IMR-90 (cell line): ENCODE measurements around the gene SLC9B1. TPM values are rescaled to one million over a fixed set of nuclear protein-coding genes. Genes with fewer than 3 reads are reported as not detected.

Source experiments
- ATAC-seq: fragments of 200-7000 bp; cut with Tn5 transposase; 2 replicates; pipeline ENCODE4 v1.9.1; 2020; ENCODE audit warnings: low read depth, mild to moderate bottlenecking, moderate library complexity
- BruUV-seq: library from RNA; stranded (reverse); fragments of 400-500 nt; replicated peaks from 2 replicates; lab custom pipeline; 2021; lab: Mats Ljungman, UMichigan
- CTCF ChIA-PET: fragments of 300-600 bp; formaldehyde crosslinking; extraction: SDS; loops from one replicate; lab custom pipeline; 2021; ENCODE audit warnings: antibody characterized with exemption; lab: Yijun Ruan, JAX
- POLR2A ChIA-PET: fragments of 300-600 bp; sonication (Branson Sonifier 250); formaldehyde crosslinking; loops from one replicate; lab custom pipeline; 2022; ENCODE audit warnings: antibody characterized with exemption; ENCODE audit not compliant: unreplicated experiment; lab: Charles Lee
- DNase-seq: peaks from one replicate; pipeline ENCODE4 v3.0.0; 2013
- H2AFZ ChIP-seq: replicated peaks from 2 replicates; pipeline ENCODE3; 2013; ENCODE audit warnings: low read length, mild to moderate bottlenecking; ENCODE audit not compliant: poor library complexity
- H2AK5ac ChIP-seq: 2 replicates; pipeline ENCODE4 v1.6.1; 2013; ENCODE audit warnings: low read depth, low read length, inconsistent platforms
- H2AK9ac ChIP-seq: replicated peaks from 2 replicates; pipeline ENCODE3; 2013; ENCODE audit warnings: mild to moderate bottlenecking, low read depth, low read length, moderate library complexity; ENCODE audit not compliant: poor library complexity
- H2BK120ac ChIP-seq: 2 replicates; pipeline ENCODE4 v1.6.1; 2013; ENCODE audit warnings: low read depth, low read length, inconsistent platforms
- H2BK15ac ChIP-seq: 3 replicates; pipeline ENCODE4 v1.6.1; 2013; ENCODE audit warnings: low read depth, low read length, inconsistent platforms
- H2BK20ac ChIP-seq: 2 replicates; pipeline ENCODE4 v1.6.1; 2013; ENCODE audit warnings: low read depth, mild to moderate bottlenecking, inconsistent platforms, low read length, moderate library complexity
- H2BK5ac ChIP-seq: 2 replicates; pipeline ENCODE4 v1.6.1; 2013; ENCODE audit warnings: mild to moderate bottlenecking, low read depth, low read length, inconsistent platforms; ENCODE audit not compliant: poor library complexity, severe bottlenecking
- H3K14ac ChIP-seq: replicated peaks from 2 replicates; pipeline ENCODE4 v1.6.1; 2013; ENCODE audit warnings: low read depth, low read length, inconsistent platforms
- H3K18ac ChIP-seq: 2 replicates; pipeline ENCODE4 v1.6.1; 2013; ENCODE audit warnings: low read depth, low read length, control low read depth
- H3K23ac ChIP-seq: 2 replicates; pipeline ENCODE4 v1.6.1; 2013; ENCODE audit warnings: low read depth, low read length, inconsistent platforms
- H3K27ac ChIP-seq: 2 replicates; pipeline ENCODE4 v1.5.1; 2013; ENCODE audit warnings: mild to moderate bottlenecking, control low read depth, low read length; ENCODE audit not compliant: insufficient read depth
- H3K27me3 ChIP-seq: 2 replicates; pipeline ENCODE4 v1.6.1; 2013; ENCODE audit warnings: low read length; ENCODE audit not compliant: control insufficient read depth, insufficient read depth
- H3K36me3 ChIP-seq: 2 replicates; pipeline ENCODE4 v1.6.1; 2013; ENCODE audit warnings: low read length, mixed read lengths; ENCODE audit not compliant: control insufficient read depth, insufficient read depth
- H3K4ac ChIP-seq: 2 replicates; pipeline ENCODE4 v1.6.1; 2013; ENCODE audit warnings: low read depth, low read length, inconsistent platforms
- H3K4me1 ChIP-seq: 2 replicates; pipeline ENCODE4 v1.6.1; 2013; ENCODE audit warnings: low read length, mixed read lengths; ENCODE audit not compliant: control insufficient read depth, insufficient read depth
- H3K4me2 ChIP-seq: 2 replicates; pipeline ENCODE4 v1.6.1; 2013; ENCODE audit warnings: low read depth, mild to moderate bottlenecking, control low read depth, low read length, moderate library complexity
- H3K4me3 ChIP-seq: 2 replicates; pipeline ENCODE4 v1.5.1; 2013; ENCODE audit warnings: low read depth, mild to moderate bottlenecking, control low read depth, low read length, moderate library complexity; ENCODE audit not compliant: insufficient read depth
- H3K56ac ChIP-seq: 2 replicates; pipeline ENCODE4 v1.6.1; 2013; ENCODE audit warnings: low read length, inconsistent platforms; ENCODE audit not compliant: insufficient read depth; ENCODE audit errors: extremely low read depth
- H3K79me1 ChIP-seq, 2 experiments: 2 replicates each; pipeline ENCODE4 v1.6.1; 2013; ENCODE audit warnings: low read length in 2 of 2, inconsistent platforms in 1 of 2, low read depth in 1 of 2
- H3K9ac ChIP-seq: 2 replicates; pipeline ENCODE4 v1.6.1; 2013; ENCODE audit warnings: low read depth, low read length, control low read depth
- H3K9me1 ChIP-seq: 2 replicates; pipeline ENCODE4 v1.6.1; 2013; ENCODE audit warnings: low read length, inconsistent platforms; ENCODE audit not compliant: insufficient read depth
- H3K9me3 ChIP-seq: 2 replicates; pipeline ENCODE4 v1.6.1; 2013; ENCODE audit warnings: low read length; ENCODE audit not compliant: control insufficient read depth, insufficient read depth
- H4K20me1 ChIP-seq: 2 replicates; pipeline ENCODE4 v1.6.1; 2013; ENCODE audit warnings: low read length, inconsistent platforms; ENCODE audit not compliant: insufficient read depth
- H4K5ac ChIP-seq: 2 replicates; pipeline ENCODE4 v1.6.1; 2013; ENCODE audit warnings: mild to moderate bottlenecking, low read depth, low read length, control low read depth
- H4K8ac ChIP-seq, 2 experiments: 2 replicates each; pipeline ENCODE4 v1.6.1; 2013; ENCODE audit warnings: low read depth in 2 of 2, low read length in 2 of 2, control low read depth in 1 of 2, inconsistent platforms in 1 of 2
- H4K91ac ChIP-seq: 2 replicates; pipeline ENCODE4 v1.6.1; 2013; ENCODE audit warnings: low read depth, low read length, inconsistent platforms; ENCODE audit not compliant: insufficient read depth
- FOS ChIP-seq: fragments of 150-350 bp; IDR thresholded peaks from 2 replicates; pipeline ENCODE4 v1.6.1; 2016; ENCODE audit warnings: low read depth, low read length
- MAFK ChIP-seq: IDR thresholded peaks from 2 replicates; pipeline ENCODE4 v1.6.1; 2012; ENCODE audit warnings: low read depth, low read length, improper control_type of control experiment
- MXI1 ChIP-seq: IDR thresholded peaks from 2 replicates; pipeline ENCODE4 v1.6.1; 2012; ENCODE audit warnings: low read depth, mild to moderate bottlenecking, low read length, moderate library complexity, borderline replicate concordance
- POLR2A ChIP-seq: IDR thresholded peaks from 2 replicates; pipeline ENCODE4 v1.6.1; 2012; ENCODE audit warnings: mild to moderate bottlenecking, low read depth, low read length
- RAD21 ChIP-seq: IDR thresholded peaks from 2 replicates; pipeline ENCODE4 v1.6.1; 2012; ENCODE audit warnings: low read length, improper control_type of control experiment
- WGBS, 2 experiments: methylation state at CpG; one replicate each; pipeline versions ENCODE4 v1.1.5 to v1.1.7; 2013; ENCODE audit warnings: missing lambda C conversion rate in 2 of 2; ENCODE audit not compliant: insufficient read length in 1 of 2; ENCODE audit errors: extremely low coverage in 2 of 2; 5-methylcytosine and 5-hydroxymethylcytosine counted together
- dilution Hi-C: fragments of 300-500 bp; cut with HindIII; formaldehyde crosslinking; loops from one replicate; pipeline ENCODE4 v1.14.3; 2018; ENCODE audit warnings: low sequenced_read_pairs; ENCODE audit not compliant: unreplicated experiment
- in situ Hi-C: fragments of 300-500 bp; cut with MboI; formaldehyde crosslinking; loops from 3 replicates; pipeline ENCODE4 v1.14.3; 2019; ENCODE audit warnings: low sequenced_read_pairs, inconsistent platforms, mixed read lengths
- intact Hi-C: fragments of 100-400 bp; cut with micrococcal nuclease; formaldehyde crosslinking; loops from 2 replicates; pipeline ENCODE4 v1.10.0; 2022
- polyA plus RNA-seq, 3 experiments: library from polyadenylated mRNA; depleted of rRNA; stranded (reverse); fragments of >200 nt; gene quantifications; 2 replicates each; pipeline ENCODE4 v1.2.3, GENCODE V29; 2012; ENCODE audit warnings: low replicate concordance in 1 of 3
- total RNA-seq: library from RNA; depleted of rRNA; stranded (reverse); fragments of >200 nt; gene quantifications from 2 replicates; pipeline ENCODE4 v1.2.3, GENCODE V29; 2012
- TF ChIP-seq, protein P1 (sequence below): fragments of 150-350 bp; IDR thresholded peaks from 2 replicates; pipeline ENCODE4 v1.6.1; 2016; ENCODE audit warnings: low read depth, mild to moderate bottlenecking, low read length, moderate library complexity, borderline replicate concordance

Gene SLC9B1
- total and polyA plus RNA-seq, 2 of the 4 experiments (the other 2 are of a cell fraction): 0.07 to 0.18 TPM

DNA sequence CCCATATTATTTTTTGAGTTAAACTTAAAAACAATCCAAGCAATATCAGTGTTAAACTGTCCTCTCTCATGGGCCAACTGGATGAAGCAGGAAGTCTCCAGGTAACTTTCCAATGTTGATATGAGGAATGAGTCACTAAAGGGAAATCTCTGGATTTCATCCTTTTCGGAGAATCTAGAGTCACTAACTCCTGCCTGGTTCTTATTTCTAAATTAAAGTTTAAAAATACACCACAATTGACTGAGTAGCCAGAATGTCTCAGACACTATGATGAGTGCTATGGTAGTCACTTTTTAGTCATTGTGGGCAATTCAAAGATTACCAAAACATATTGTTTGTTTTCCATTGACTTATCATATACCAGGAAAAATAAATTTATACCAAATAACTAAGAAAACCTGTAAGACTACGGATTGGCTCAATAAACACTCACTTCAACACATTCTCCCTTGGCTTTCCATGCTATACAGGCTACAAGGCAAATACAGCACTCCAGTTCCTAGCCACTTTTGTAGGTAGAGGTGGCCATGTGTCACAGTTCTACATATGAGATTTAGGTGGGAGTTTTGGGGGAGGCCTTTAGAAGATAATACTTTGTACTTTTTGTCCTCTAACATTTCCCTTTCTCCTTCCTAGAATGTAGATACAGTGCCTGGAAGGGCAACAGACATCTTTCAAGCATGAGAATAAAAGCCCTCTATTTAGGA is 48.5 kb upstream of the SLC9B1 start:
- Histone ChIP-seq H2BK15ac (no peak overlapping the region), H3K9ac (no peak overlapping the region), H3K4me3 (no peak overlapping the region), H4K91ac (no peak overlapping the region), H2AFZ (no peak overlapping the region), H3K27me3 (no peaks in the 10 kb centered on the region), H3K14ac (no peak overlapping the region), H3K4me1 (peaks cover 2% of the 10 kb centered on the region; the same call in 1 of the 2 replicates), H3K9me3 (no peaks in the 10 kb centered on the region), H2AK5ac (no peak overlapping the region), H4K5ac (no peak overlapping the region), H2BK20ac (no peak overlapping the region), H3K36me3 (no peaks in the 10 kb centered on the region; the same call in 1 of the 2 replicates), H2BK120ac (no peak overlapping the region), H3K4ac (no peak overlapping the region), H4K20me1 (no peaks in the 10 kb centered on the region), H3K27ac (no peak overlapping the region), H3K18ac (no peak overlapping the region), H3K56ac (no peak overlapping the region), H3K79me1 (peaks cover 3 to 8% of the 10 kb centered on the region in 2 experiments; a peak in 3 of 4 replicates), H2AK9ac (no peak overlapping the region), H3K23ac (no peak overlapping the region), H3K4me2 (no peak overlapping the region), H3K9me1 (no peaks in the 10 kb centered on the region; the same call in 1 of the 2 replicates), H4K8ac (no peak overlapping the region), H2BK5ac (no peak overlapping the region)
- in situ Hi-C loops: no loop called here
- BruUV-seq: no TSS peak
- no peak for TF ChIP-seq MAFK
- TF ChIP-seq, protein P1, sequence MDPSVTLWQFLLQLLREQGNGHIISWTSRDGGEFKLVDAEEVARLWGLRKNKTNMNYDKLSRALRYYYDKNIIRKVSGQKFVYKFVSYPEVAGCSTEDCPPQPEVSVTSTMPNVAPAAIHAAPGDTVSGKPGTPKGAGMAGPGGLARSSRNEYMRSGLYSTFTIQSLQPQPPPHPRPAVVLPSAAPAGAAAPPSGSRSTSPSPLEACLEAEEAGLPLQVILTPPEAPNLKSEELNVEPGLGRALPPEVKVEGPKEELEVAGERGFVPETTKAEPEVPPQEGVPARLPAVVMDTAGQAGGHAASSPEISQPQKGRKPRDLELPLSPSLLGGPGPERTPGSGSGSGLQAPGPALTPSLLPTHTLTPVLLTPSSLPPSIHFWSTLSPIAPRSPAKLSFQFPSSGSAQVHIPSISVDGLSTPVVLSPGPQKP: no peak
- TF ChIP-seq RAD21: no peak
- TF ChIP-seq MXI1: no peak
- no peak for TF ChIP-seq POLR2A
- TF ChIP-seq FOS: 0 out of 2 replicates have a peak, but pooled peaks have one; percentile 38
- ATAC-seq (peak; percentile 14; the same call in 1 of the 2 replicates), DNase-seq (peak; percentile 39)
- POLR2A ChIA-PET: no interaction called here
- no CpG with 5 or more reads among the region's 2 CpGs for WGBS, 2 experiments
- CTCF ChIA-PET: no interaction called here
- dilution Hi-C loops: no loop called here
- intact Hi-C loops: no loop called here
